Neural progenitor cell (in vitro differentiated cells): ENCODE results near the gene SLC25A18.

ENCODE experiments used
- EZH2 ChIP-seq: fragments of 200-600 bp; sonication (generic); IDR thresholded peaks from 2 replicates; pipeline ENCODE4 v1.6.1; 2017; ENCODE audit warnings: antibody characterized with exemption, mild to moderate bottlenecking, moderate library complexity
- EZH2phosphoT487 ChIP-seq: fragments of 200-600 bp; sonication (generic); IDR thresholded peaks from 2 replicates; pipeline ENCODE4 v1.6.1; 2017; ENCODE audit warnings: antibody characterized with exemption
- TF ChIP-seq, protein P1 (sequence below): fragments of 200-600 bp; sonication (generic); IDR thresholded peaks from 2 replicates; pipeline ENCODE4 v1.5.1; 2017; ENCODE audit warnings: antibody characterized with exemption, mild to moderate bottlenecking

DNA sequence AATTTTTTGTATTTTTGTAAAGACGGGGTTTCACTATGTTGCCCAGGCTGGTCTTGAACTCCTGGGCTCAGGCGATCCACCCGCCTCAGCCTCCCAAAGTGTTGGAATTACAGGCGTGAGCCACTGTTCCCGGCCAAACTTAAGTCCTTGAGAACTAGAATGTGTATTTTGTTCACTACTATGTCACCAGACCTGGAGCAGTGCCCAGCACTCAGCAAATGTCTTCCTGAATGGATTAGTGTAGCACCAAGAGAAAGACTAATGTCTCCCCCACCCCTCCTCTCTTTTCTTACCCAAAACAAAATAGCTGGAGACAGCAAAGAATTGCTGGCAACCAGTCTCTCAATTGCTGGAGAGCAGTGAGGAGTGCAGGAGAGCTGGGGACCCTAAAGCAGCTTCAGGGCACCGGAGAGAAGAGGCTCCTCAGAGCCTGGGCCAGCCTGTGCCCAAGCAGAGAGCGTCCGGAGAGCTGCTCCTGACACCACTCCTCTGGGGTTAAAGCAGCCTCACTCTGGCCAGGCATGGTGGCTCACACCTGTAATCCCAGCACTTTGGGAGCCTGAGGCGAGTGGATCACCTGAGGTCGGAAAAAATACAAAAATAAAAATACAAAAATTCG lies 14.9 kb downstream of the SLC25A18 start:
- TF ChIP-seq, protein P1, sequence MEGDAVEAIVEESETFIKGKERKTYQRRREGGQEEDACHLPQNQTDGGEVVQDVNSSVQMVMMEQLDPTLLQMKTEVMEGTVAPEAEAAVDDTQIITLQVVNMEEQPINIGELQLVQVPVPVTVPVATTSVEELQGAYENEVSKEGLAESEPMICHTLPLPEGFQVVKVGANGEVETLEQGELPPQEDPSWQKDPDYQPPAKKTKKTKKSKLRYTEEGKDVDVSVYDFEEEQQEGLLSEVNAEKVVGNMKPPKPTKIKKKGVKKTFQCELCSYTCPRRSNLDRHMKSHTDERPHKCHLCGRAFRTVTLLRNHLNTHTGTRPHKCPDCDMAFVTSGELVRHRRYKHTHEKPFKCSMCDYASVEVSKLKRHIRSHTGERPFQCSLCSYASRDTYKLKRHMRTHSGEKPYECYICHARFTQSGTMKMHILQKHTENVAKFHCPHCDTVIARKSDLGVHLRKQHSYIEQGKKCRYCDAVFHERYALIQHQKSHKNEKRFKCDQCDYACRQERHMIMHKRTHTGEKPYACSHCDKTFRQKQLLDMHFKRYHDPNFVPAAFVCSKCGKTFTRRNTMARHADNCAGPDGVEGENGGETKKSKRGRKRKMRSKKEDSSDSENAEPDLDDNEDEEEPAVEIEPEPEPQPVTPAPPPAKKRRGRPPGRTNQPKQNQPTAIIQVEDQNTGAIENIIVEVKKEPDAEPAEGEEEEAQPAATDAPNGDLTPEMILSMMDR, result no peak
- TF ChIP-seq EZH2 (no peak), EZH2phosphoT487 (no peak)
